NB4 (cell line): Measurements from ENCODE around the gene FAM110C.

Source experiments
- DNase-seq: peaks from one replicate; pipeline ENCODE4 v3.0.0; 2010; ENCODE audit warnings: low read depth
- H3K4me3 ChIP-seq: one replicate; pipeline ENCODE4 v1.5.1; 2011; ENCODE audit warnings: mild to moderate bottlenecking, low read depth, low read length, moderate library complexity
- CTCF ChIP-seq: IDR thresholded peaks from one replicate; pipeline ENCODE4 v1.5.1; 2012; ENCODE audit warnings: low read depth, low read length
- MAX ChIP-seq: IDR thresholded peaks from 2 replicates; pipeline ENCODE4 v1.6.1; 2011; ENCODE audit warnings: low read depth, low read length
- MYC ChIP-seq: IDR thresholded peaks from 2 replicates; pipeline ENCODE4 v1.6.1; 2011; ENCODE audit warnings: low read depth, low read length
- POLR2A ChIP-seq: IDR thresholded peaks from 2 replicates; pipeline ENCODE4 v1.6.1; 2011; ENCODE audit warnings: mild to moderate bottlenecking; ENCODE audit not compliant: insufficient read length; ENCODE audit errors: extremely low read depth

FAM110C gene

GRCh38 chr2:44748-45341 lies 1.5 kb downstream of the FAM110C start:
- TF ChIP-seq MAX (no peak), POLR2A (no peak), MYC (no peak)
- DNase-seq: no peak
- H3K4me3 ChIP-seq: no peak overlapping the region

GRCh38 chr2:42788-43187 lies 3.5 kb downstream of the FAM110C start:
- TF ChIP-seq CTCF (no peak), MYC (no peak), POLR2A (no peak)
- DNase-seq: no peak
- no peak overlapping the region for H3K4me3 ChIP-seq

- H3K4me3 ChIP-seq: no peak overlapping the region
- TF ChIP-seq MAX (no peak), POLR2A (no peak), MYC (no peak), CTCF (no peak)
- no peak for DNase-seq
Measured at GRCh38 chr2:40465-40864, 5.8 kb downstream of the FAM110C start.

- no peak for DNase-seq
- no peak overlapping the region for H3K4me3 ChIP-seq
- TF ChIP-seq MYC: no peak
- TF ChIP-seq POLR2A: no peak
- TF ChIP-seq MAX: no peak
- TF ChIP-seq CTCF: no peak
Measured at GRCh38 chr2:38155-38554, 8.2 kb downstream of the FAM110C start.

GRCh38 chr2:36318-36717 lies 10.0 kb downstream of the FAM110C start:
- no peak for DNase-seq
- TF ChIP-seq CTCF (no peak), POLR2A (no peak), MYC (no peak), MAX (no peak)
- no peak overlapping the region for H3K4me3 ChIP-seq

- H3K4me3 ChIP-seq: no peak overlapping the region
- TF ChIP-seq CTCF: no peak
- no peak for TF ChIP-seq MAX
- no peak for TF ChIP-seq MYC
- TF ChIP-seq POLR2A: no peak
- no peak for DNase-seq
Measured at GRCh38 chr2:35852-36251, 10.5 kb downstream of the FAM110C start.
